Colonic mucosa (tissue), 4 donors: ENCODE measurements around the gene SMOC1. TPM values are rescaled to one million over a fixed set of nuclear protein-coding genes. Genes with fewer than 3 reads are reported as not detected.

ENCODE experiments used
- DNase-seq: peaks from one replicate; pipeline ENCODE4 v3.0.0-alpha.2; 2020
- H3K27ac ChIP-seq: fragments of 200-600 bp; one replicate; pipeline ENCODE4 v1.8.0; 2021
- H3K27me3 ChIP-seq: fragments of 200-600 bp; one replicate; pipeline ENCODE4 v1.8.0; 2021
- H3K36me3 ChIP-seq: fragments of 200-600 bp; one replicate; pipeline ENCODE4 v1.8.0; 2021
- H3K4me1 ChIP-seq: fragments of 200-600 bp; one replicate; pipeline ENCODE4 v1.8.0; 2021; ENCODE audit warnings: mild to moderate bottlenecking
- H3K4me3 ChIP-seq: fragments of 200-600 bp; one replicate; pipeline ENCODE4 v1.8.0; 2021
- H3K9ac ChIP-seq, 2 donors: one replicate each; pipeline ENCODE4 v1.7.0; 2013; ENCODE audit warnings: control low read depth in 2 of 2, low read depth in 2 of 2, low read length in 2 of 2
- H3K9me3 ChIP-seq: fragments of 200-600 bp; one replicate; pipeline ENCODE4 v1.8.0; 2021
- intact Hi-C: fragments of 100-400 bp; cut with DNase I; formaldehyde crosslinking; loops from one replicate; pipeline ENCODE4 v1.14.1; 2022
- total RNA-seq, 2 donors: library from RNA; stranded (reverse); fragmentation: NEBNext Ultra II Directional in 1 of 2; extraction: Animal tissue kit (Norgen Biotek cat#: 25700) in 1 of 2; gene quantifications; one replicate each; pipeline ENCODE4 v1.2.1, GENCODE V29; 2021
- TF ChIP-seq, protein P1 (sequence below): fragments of 200-600 bp; IDR thresholded peaks from one replicate; pipeline ENCODE4 v1.8.0; 2022; ENCODE audit warnings: antibody characterized with exemption, mild to moderate bottlenecking
- donor health status: healthy.
- donor health status: DM: no; HTN: no; CAD: no.
- donor health status: DM: no; HTN: no; CAD: no.

The SMOC1 gene
- total RNA-seq, 2 donors from 2014 or later, result 0.50 to 0.67 TPM

DNA sequence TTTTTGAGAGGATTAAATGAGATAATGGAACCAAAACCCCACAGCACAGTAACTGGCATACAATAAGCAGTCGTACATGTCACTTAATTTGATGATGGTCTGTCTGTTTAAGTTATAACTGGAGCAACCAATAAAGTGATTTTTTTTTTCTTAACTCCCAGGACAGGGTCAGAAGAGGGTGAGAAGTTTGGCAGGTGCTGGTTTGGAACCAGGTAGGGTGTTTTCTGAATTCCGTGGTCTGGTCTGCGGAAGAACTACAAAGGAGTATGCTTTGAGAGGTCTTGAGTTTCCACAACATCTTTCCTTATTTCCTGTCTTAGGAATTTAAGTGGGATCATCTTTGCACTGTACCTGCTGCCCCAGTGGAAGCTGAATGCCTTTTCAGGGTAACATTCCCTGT is 197.8 kb downstream of the SMOC1 start:
- no peaks in the 10 kb centered on the region for H3K4me1 ChIP-seq
- no peak overlapping the region for H3K4me3 ChIP-seq
- H3K36me3 ChIP-seq, result no peaks in the 10 kb centered on the region
- DNase-seq, result no peak
- no peak overlapping the region for H3K9ac ChIP-seq
- no peaks in the 10 kb centered on the region for H3K9me3 ChIP-seq
- intact Hi-C loops, result loop anchor here (5.0 kb wide), 1 partner anchor 35 kb away; no protein-coding TSS in a partner anchor
- H3K27ac ChIP-seq, result no peak overlapping the region
- TF ChIP-seq, protein P1, sequence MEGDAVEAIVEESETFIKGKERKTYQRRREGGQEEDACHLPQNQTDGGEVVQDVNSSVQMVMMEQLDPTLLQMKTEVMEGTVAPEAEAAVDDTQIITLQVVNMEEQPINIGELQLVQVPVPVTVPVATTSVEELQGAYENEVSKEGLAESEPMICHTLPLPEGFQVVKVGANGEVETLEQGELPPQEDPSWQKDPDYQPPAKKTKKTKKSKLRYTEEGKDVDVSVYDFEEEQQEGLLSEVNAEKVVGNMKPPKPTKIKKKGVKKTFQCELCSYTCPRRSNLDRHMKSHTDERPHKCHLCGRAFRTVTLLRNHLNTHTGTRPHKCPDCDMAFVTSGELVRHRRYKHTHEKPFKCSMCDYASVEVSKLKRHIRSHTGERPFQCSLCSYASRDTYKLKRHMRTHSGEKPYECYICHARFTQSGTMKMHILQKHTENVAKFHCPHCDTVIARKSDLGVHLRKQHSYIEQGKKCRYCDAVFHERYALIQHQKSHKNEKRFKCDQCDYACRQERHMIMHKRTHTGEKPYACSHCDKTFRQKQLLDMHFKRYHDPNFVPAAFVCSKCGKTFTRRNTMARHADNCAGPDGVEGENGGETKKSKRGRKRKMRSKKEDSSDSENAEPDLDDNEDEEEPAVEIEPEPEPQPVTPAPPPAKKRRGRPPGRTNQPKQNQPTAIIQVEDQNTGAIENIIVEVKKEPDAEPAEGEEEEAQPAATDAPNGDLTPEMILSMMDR, result no peak
- no peaks in the 10 kb centered on the region for H3K27me3 ChIP-seq

DNA sequence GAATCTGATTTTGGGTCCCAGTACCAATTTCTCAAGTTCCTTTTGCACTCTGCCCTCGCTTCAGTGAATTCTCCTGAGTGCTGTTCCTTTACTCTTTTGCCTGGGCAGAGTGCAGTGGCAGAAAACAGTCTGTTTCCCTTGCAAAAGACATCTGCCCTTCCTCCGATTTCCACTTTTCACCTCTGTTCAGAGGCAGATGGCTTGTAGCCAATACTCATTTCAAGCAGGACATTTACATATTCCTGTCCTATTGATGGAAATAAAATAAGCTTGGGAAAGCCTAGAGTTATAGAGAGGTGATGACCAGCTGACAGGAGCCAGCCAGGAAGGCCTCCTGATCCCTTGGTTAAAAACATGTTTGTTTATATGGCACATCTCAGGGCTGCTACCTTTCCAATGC is 198.5 kb downstream of the SMOC1 start:
- DNase-seq, result no peak
- no peaks in the 10 kb centered on the region for H3K27me3 ChIP-seq
- TF ChIP-seq, protein P1, result no peak
- intact Hi-C loops, result loop anchor here (5.0 kb wide), 1 partner anchor 35 kb away; no protein-coding TSS in a partner anchor
- no peak overlapping the region for H3K4me3 ChIP-seq
- no peaks in the 10 kb centered on the region for H3K9me3 ChIP-seq
- no peaks in the 10 kb centered on the region for H3K4me1 ChIP-seq
- H3K9ac ChIP-seq, result no peak overlapping the region
- no peaks in the 10 kb centered on the region for H3K36me3 ChIP-seq
- no peak overlapping the region for H3K27ac ChIP-seq

DNA sequence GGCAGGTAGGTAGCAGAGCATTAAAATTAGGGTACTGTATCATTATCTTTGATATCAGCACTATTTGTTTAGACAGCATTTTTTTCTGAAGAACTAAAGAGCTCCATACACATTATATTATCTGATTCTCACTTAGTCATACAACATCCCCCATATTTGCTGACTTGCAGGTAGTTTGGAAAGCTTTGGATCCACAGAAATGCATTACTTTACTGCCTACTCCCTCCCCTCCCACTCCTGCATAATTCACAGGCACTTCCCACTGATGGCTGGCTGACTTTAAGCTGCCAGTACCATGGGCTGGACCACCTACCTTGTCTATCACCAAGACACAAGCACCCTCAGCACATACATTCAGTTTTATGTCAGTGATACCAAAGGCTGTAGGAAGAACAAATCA is 199.1 kb downstream of the SMOC1 start:
- intact Hi-C loops, result loop anchor here (5.0 kb wide), 1 partner anchor 36 kb away; no protein-coding TSS in a partner anchor
- Histone ChIP-seq H3K36me3 (no peaks in the 10 kb centered on the region), H3K9ac (no peak overlapping the region), H3K4me1 (no peaks in the 10 kb centered on the region), H3K9me3 (no peaks in the 10 kb centered on the region), H3K27ac (no peak overlapping the region), H3K27me3 (no peaks in the 10 kb centered on the region), H3K4me3 (no peak overlapping the region)
- TF ChIP-seq, protein P1, result no peak
- no peak for DNase-seq

DNA sequence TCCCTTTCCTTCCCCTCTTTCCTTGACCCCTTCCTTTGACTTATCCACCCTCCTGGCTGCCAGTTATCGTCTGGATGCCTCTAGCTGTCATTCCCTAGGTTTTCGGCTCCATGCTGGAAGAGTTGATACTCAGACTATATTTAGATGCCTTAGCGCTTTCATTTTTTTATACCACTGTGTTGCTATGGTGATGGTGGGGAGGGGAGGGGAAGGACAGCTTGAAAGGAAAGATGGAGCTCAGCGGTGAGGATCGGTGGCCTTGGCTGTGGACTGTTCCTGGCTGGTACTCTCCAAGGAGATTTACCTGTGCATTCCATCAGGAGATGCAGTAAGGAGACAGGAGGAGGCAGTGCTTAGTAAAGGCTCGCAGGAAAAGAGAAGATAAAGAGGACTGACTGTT is 200.9 kb downstream of the SMOC1 start:
- DNase-seq, result no peak
- H3K27ac ChIP-seq, result no peak overlapping the region
- no peaks in the 10 kb centered on the region for H3K27me3 ChIP-seq
- H3K4me3 ChIP-seq, result no peak overlapping the region
- TF ChIP-seq, protein P1, result no peak
- intact Hi-C loops, result no loop called here
- no peaks in the 10 kb centered on the region for H3K36me3 ChIP-seq
- no peaks in the 10 kb centered on the region for H3K4me1 ChIP-seq
- no peaks in the 10 kb centered on the region for H3K9me3 ChIP-seq
- no peak overlapping the region for H3K9ac ChIP-seq

Other genes with a start within 250 kb of the SMOC1 start
- 100 to 1,000 TPM; 198 to 206 TPM for gene SRSF5, start 112.3 kb upstream of the SMOC1 start, total RNA-seq
- gene SLC10A1, start 82.2 kb upstream of the SMOC1 start, total RNA-seq, result not detected